IMR-90 (cell line): Measurements from ENCODE around the gene CELF6. TPM values are rescaled to one million over a fixed set of nuclear protein-coding genes. Genes with fewer than 3 reads are reported as not detected.

Experiments used
- ATAC-seq: fragments of 200-7000 bp; cut with Tn5 transposase; 2 replicates; pipeline ENCODE4 v1.9.1; 2020; ENCODE audit warnings: low read depth, mild to moderate bottlenecking, moderate library complexity
- BruUV-seq: library from RNA; stranded (reverse); fragments of 400-500 nt; replicated peaks from 2 replicates; lab custom pipeline; 2021; lab: Mats Ljungman, UMichigan
- CTCF ChIA-PET: fragments of 300-600 bp; formaldehyde crosslinking; extraction: SDS; loops from one replicate; lab custom pipeline; 2021; ENCODE audit warnings: antibody characterized with exemption; lab: Yijun Ruan, JAX
- POLR2A ChIA-PET: fragments of 300-600 bp; sonication (Branson Sonifier 250); formaldehyde crosslinking; loops from one replicate; lab custom pipeline; 2022; ENCODE audit warnings: antibody characterized with exemption; ENCODE audit not compliant: unreplicated experiment; lab: Charles Lee
- DNase-seq: peaks from one replicate; pipeline ENCODE4 v3.0.0; 2013
- H2AFZ ChIP-seq: replicated peaks from 2 replicates; pipeline ENCODE3; 2013; ENCODE audit warnings: low read length, mild to moderate bottlenecking; ENCODE audit not compliant: poor library complexity
- H2AK5ac ChIP-seq: 2 replicates; pipeline ENCODE4 v1.6.1; 2013; ENCODE audit warnings: low read depth, low read length, inconsistent platforms
- H2AK9ac ChIP-seq: replicated peaks from 2 replicates; pipeline ENCODE3; 2013; ENCODE audit warnings: mild to moderate bottlenecking, low read depth, low read length, moderate library complexity; ENCODE audit not compliant: poor library complexity
- H2BK120ac ChIP-seq: 2 replicates; pipeline ENCODE4 v1.6.1; 2013; ENCODE audit warnings: low read depth, low read length, inconsistent platforms
- H2BK15ac ChIP-seq: 3 replicates; pipeline ENCODE4 v1.6.1; 2013; ENCODE audit warnings: low read depth, low read length, inconsistent platforms
- H2BK20ac ChIP-seq: 2 replicates; pipeline ENCODE4 v1.6.1; 2013; ENCODE audit warnings: low read depth, mild to moderate bottlenecking, inconsistent platforms, low read length, moderate library complexity
- H2BK5ac ChIP-seq: 2 replicates; pipeline ENCODE4 v1.6.1; 2013; ENCODE audit warnings: mild to moderate bottlenecking, low read depth, low read length, inconsistent platforms; ENCODE audit not compliant: poor library complexity, severe bottlenecking
- H3K14ac ChIP-seq: replicated peaks from 2 replicates; pipeline ENCODE4 v1.6.1; 2013; ENCODE audit warnings: low read depth, low read length, inconsistent platforms
- H3K18ac ChIP-seq: 2 replicates; pipeline ENCODE4 v1.6.1; 2013; ENCODE audit warnings: low read depth, low read length, control low read depth
- H3K23ac ChIP-seq: 2 replicates; pipeline ENCODE4 v1.6.1; 2013; ENCODE audit warnings: low read depth, low read length, inconsistent platforms
- H3K27ac ChIP-seq: 2 replicates; pipeline ENCODE4 v1.5.1; 2013; ENCODE audit warnings: mild to moderate bottlenecking, control low read depth, low read length; ENCODE audit not compliant: insufficient read depth
- H3K27me3 ChIP-seq: 2 replicates; pipeline ENCODE4 v1.6.1; 2013; ENCODE audit warnings: low read length; ENCODE audit not compliant: control insufficient read depth, insufficient read depth
- H3K36me3 ChIP-seq: 2 replicates; pipeline ENCODE4 v1.6.1; 2013; ENCODE audit warnings: low read length, mixed read lengths; ENCODE audit not compliant: control insufficient read depth, insufficient read depth
- H3K4ac ChIP-seq: 2 replicates; pipeline ENCODE4 v1.6.1; 2013; ENCODE audit warnings: low read depth, low read length, inconsistent platforms
- H3K4me1 ChIP-seq: 2 replicates; pipeline ENCODE4 v1.6.1; 2013; ENCODE audit warnings: low read length, mixed read lengths; ENCODE audit not compliant: control insufficient read depth, insufficient read depth
- H3K4me2 ChIP-seq: 2 replicates; pipeline ENCODE4 v1.6.1; 2013; ENCODE audit warnings: low read depth, mild to moderate bottlenecking, control low read depth, low read length, moderate library complexity
- H3K4me3 ChIP-seq: 2 replicates; pipeline ENCODE4 v1.5.1; 2013; ENCODE audit warnings: low read depth, mild to moderate bottlenecking, control low read depth, low read length, moderate library complexity; ENCODE audit not compliant: insufficient read depth
- H3K56ac ChIP-seq: 2 replicates; pipeline ENCODE4 v1.6.1; 2013; ENCODE audit warnings: low read length, inconsistent platforms; ENCODE audit not compliant: insufficient read depth; ENCODE audit errors: extremely low read depth
- H3K79me1 ChIP-seq, 2 experiments: 2 replicates each; pipeline ENCODE4 v1.6.1; 2013; ENCODE audit warnings: low read length in 2 of 2, inconsistent platforms in 1 of 2, low read depth in 1 of 2
- H3K9ac ChIP-seq: 2 replicates; pipeline ENCODE4 v1.6.1; 2013; ENCODE audit warnings: low read depth, low read length, control low read depth
- H3K9me1 ChIP-seq: 2 replicates; pipeline ENCODE4 v1.6.1; 2013; ENCODE audit warnings: low read length, inconsistent platforms; ENCODE audit not compliant: insufficient read depth
- H3K9me3 ChIP-seq: 2 replicates; pipeline ENCODE4 v1.6.1; 2013; ENCODE audit warnings: low read length; ENCODE audit not compliant: control insufficient read depth, insufficient read depth
- H4K20me1 ChIP-seq: 2 replicates; pipeline ENCODE4 v1.6.1; 2013; ENCODE audit warnings: low read length, inconsistent platforms; ENCODE audit not compliant: insufficient read depth
- H4K5ac ChIP-seq: 2 replicates; pipeline ENCODE4 v1.6.1; 2013; ENCODE audit warnings: mild to moderate bottlenecking, low read depth, low read length, control low read depth
- H4K8ac ChIP-seq, 2 experiments: 2 replicates each; pipeline ENCODE4 v1.6.1; 2013; ENCODE audit warnings: low read depth in 2 of 2, low read length in 2 of 2, control low read depth in 1 of 2, inconsistent platforms in 1 of 2
- H4K91ac ChIP-seq: 2 replicates; pipeline ENCODE4 v1.6.1; 2013; ENCODE audit warnings: low read depth, low read length, inconsistent platforms; ENCODE audit not compliant: insufficient read depth
- BHLHE40 ChIP-seq: fragments of 150-350 bp; IDR thresholded peaks from 2 replicates; pipeline ENCODE4 v1.6.1; 2016; ENCODE audit warnings: mild to moderate bottlenecking, low read depth, low read length
- FOS ChIP-seq: fragments of 150-350 bp; IDR thresholded peaks from 2 replicates; pipeline ENCODE4 v1.6.1; 2016; ENCODE audit warnings: low read depth, low read length
- MXI1 ChIP-seq: IDR thresholded peaks from 2 replicates; pipeline ENCODE4 v1.6.1; 2012; ENCODE audit warnings: low read depth, mild to moderate bottlenecking, low read length, moderate library complexity, borderline replicate concordance
- NFE2L2 ChIP-seq: fragments of 150-350 bp; IDR thresholded peaks from 2 replicates; pipeline ENCODE4 v1.6.1; 2016; ENCODE audit warnings: low read depth, mild to moderate bottlenecking, low read length
- POLR2A ChIP-seq: IDR thresholded peaks from 2 replicates; pipeline ENCODE4 v1.6.1; 2012; ENCODE audit warnings: mild to moderate bottlenecking, low read depth, low read length
- RFX5 ChIP-seq: IDR thresholded peaks from 2 replicates; pipeline ENCODE4 v1.8.0; 2012; ENCODE audit warnings: low read depth, mild to moderate bottlenecking, low read length, moderate library complexity
- USF2 ChIP-seq: fragments of 150-350 bp; IDR thresholded peaks from 2 replicates; pipeline ENCODE4 v1.6.1; 2017; ENCODE audit warnings: mild to moderate bottlenecking, antibody characterized with exemption, low read length, low read depth
- WGBS, 2 experiments: methylation state at CpG; one replicate each; pipeline versions ENCODE4 v1.1.5 to v1.1.7; 2013; ENCODE audit warnings: missing lambda C conversion rate in 2 of 2; ENCODE audit not compliant: insufficient read length in 1 of 2; ENCODE audit errors: extremely low coverage in 2 of 2; 5-methylcytosine and 5-hydroxymethylcytosine counted together
- dilution Hi-C: fragments of 300-500 bp; cut with HindIII; formaldehyde crosslinking; loops from one replicate; pipeline ENCODE4 v1.14.3; 2018; ENCODE audit warnings: low sequenced_read_pairs; ENCODE audit not compliant: unreplicated experiment
- in situ Hi-C: fragments of 300-500 bp; cut with MboI; formaldehyde crosslinking; loops from 3 replicates; pipeline ENCODE4 v1.14.3; 2019; ENCODE audit warnings: low sequenced_read_pairs, inconsistent platforms, mixed read lengths
- intact Hi-C: fragments of 100-400 bp; cut with micrococcal nuclease; formaldehyde crosslinking; loops from 2 replicates; pipeline ENCODE4 v1.10.0; 2022
- polyA plus RNA-seq, 3 experiments: library from polyadenylated mRNA; depleted of rRNA; stranded (reverse); fragments of >200 nt; gene quantifications; 2 replicates each; pipeline ENCODE4 v1.2.3, GENCODE V29; 2012; ENCODE audit warnings: low replicate concordance in 1 of 3
- total RNA-seq: library from RNA; depleted of rRNA; stranded (reverse); fragments of >200 nt; gene quantifications from 2 replicates; pipeline ENCODE4 v1.2.3, GENCODE V29; 2012
- TF ChIP-seq, protein P1 (sequence below): fragments of 150-350 bp; IDR thresholded peaks from 2 replicates; pipeline ENCODE4 v1.6.1; 2016; ENCODE audit warnings: low read depth, mild to moderate bottlenecking, low read length, moderate library complexity, borderline replicate concordance
- TF ChIP-seq, protein P2 (sequence below): conservative IDR thresholded peaks from 2 replicates; pipeline ENCODE4 v1.5.1; 2012; ENCODE audit warnings: mild to moderate bottlenecking, low read depth, low read length, improper control_type of control experiment

The CELF6 gene
- total and polyA plus RNA-seq, 2 of the 4 experiments (the other 2 are of a cell fraction), result 0.07 TPM; not detected in 1

DNA sequence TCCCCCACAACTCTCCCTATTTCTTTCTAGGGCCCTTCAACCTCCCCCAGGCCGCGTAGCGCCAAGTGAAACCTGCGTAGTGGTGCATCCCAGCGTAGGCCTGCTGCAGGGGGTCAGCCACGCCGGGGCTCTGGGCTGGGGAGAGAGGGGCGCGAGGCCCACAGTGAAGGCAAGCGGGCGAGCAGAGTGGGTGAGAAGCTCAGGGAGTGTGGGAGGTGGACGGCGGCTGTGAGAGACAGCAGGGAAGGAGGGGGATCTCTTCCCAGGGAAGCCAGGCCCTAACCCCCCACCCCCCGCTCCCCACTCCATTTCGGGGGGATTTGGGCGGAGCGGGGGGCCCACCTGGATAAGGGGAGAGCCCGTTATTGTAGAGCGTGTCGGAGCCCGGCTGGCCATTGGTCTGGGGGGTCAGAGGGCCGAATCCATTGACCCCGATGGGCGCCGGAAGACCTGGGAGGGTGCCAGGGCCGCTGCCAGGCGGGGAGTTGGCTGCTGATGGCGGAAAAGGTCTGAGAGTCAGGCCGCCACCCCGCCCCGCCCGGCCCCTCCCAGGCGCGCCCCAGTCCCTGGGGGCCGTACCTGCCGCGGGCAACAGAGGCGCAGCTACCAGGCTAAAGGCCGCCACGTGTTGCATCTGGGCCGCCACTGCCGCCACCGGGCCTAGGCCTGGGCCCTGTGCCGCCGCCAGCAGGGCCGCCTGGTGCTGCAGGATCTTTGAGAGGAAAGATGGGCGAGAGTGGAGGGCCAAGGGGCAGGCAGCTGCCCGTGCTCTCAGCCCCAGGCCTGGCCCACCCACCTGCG is 31.0 kb downstream of the CELF6 start:
- TF ChIP-seq MXI1 (no peak), RFX5 (no peak), NFE2L2 (no peak), BHLHE40 (no peak), FOS (no peak), POLR2A (no peak), USF2 (no peak)
- TF ChIP-seq, protein P1, sequence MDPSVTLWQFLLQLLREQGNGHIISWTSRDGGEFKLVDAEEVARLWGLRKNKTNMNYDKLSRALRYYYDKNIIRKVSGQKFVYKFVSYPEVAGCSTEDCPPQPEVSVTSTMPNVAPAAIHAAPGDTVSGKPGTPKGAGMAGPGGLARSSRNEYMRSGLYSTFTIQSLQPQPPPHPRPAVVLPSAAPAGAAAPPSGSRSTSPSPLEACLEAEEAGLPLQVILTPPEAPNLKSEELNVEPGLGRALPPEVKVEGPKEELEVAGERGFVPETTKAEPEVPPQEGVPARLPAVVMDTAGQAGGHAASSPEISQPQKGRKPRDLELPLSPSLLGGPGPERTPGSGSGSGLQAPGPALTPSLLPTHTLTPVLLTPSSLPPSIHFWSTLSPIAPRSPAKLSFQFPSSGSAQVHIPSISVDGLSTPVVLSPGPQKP, result no peak
- TF ChIP-seq, protein P2, sequence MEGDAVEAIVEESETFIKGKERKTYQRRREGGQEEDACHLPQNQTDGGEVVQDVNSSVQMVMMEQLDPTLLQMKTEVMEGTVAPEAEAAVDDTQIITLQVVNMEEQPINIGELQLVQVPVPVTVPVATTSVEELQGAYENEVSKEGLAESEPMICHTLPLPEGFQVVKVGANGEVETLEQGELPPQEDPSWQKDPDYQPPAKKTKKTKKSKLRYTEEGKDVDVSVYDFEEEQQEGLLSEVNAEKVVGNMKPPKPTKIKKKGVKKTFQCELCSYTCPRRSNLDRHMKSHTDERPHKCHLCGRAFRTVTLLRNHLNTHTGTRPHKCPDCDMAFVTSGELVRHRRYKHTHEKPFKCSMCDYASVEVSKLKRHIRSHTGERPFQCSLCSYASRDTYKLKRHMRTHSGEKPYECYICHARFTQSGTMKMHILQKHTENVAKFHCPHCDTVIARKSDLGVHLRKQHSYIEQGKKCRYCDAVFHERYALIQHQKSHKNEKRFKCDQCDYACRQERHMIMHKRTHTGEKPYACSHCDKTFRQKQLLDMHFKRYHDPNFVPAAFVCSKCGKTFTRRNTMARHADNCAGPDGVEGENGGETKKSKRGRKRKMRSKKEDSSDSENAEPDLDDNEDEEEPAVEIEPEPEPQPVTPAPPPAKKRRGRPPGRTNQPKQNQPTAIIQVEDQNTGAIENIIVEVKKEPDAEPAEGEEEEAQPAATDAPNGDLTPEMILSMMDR, result no peak
- POLR2A ChIA-PET, result no interaction called here

More for the DNA sequence above, 31.0 kb downstream of the CELF6 start:
- Histone ChIP-seq H3K9ac (no peak overlapping the region), H3K36me3 (no peaks in the 10 kb centered on the region), H3K27ac (no peak overlapping the region), H3K27me3 (peaks cover 38% of the 10 kb centered on the region), H3K4me2 (no peak overlapping the region), H4K91ac (no peak overlapping the region), H3K4me3 (no peak overlapping the region), H2AK9ac (no peak overlapping the region), H3K18ac (no peak overlapping the region), H3K9me3 (peaks cover 2% of the 10 kb centered on the region; the same call in 1 of the 2 replicates), H3K56ac (no peak overlapping the region), H2BK5ac (no peak overlapping the region), H3K23ac (no peak overlapping the region), H4K5ac (no peak overlapping the region), H3K4ac (no peak overlapping the region), H2BK15ac (no peak overlapping the region), H4K8ac (no peak overlapping the region), H2AK5ac (no peak overlapping the region), H3K9me1 (no peaks in the 10 kb centered on the region), H3K14ac (no peak overlapping the region), H2AFZ (no peak overlapping the region), H4K20me1 (no peaks in the 10 kb centered on the region; the same call in 1 of the 2 replicates), H3K4me1 (no peaks in the 10 kb centered on the region), H2BK20ac (no peak overlapping the region), H3K79me1 (no peaks in the 10 kb centered on the region), H2BK120ac (no peak overlapping the region)
- no TSS peak for BruUV-seq
- dilution Hi-C loops (no loop called here), in situ Hi-C loops (no loop called here), intact Hi-C loops (no loop called here)
- WGBS, 2 experiments, result 62% methylated on average over 5 of the region's 49 CpGs; no CpG with 5 or more reads in 1 of the 2 experiments
- DNase-seq, result no peak
- CTCF ChIA-PET, result no interaction called here
- ATAC-seq, result no peak
